Hepatocyte (in vitro differentiated cells): Measurements from ENCODE around the gene SLC2A4.

Source experiments
- CTCF ChIP-seq: fragments of 200-600 bp; sonication (generic); IDR thresholded peaks from 2 replicates; pipeline ENCODE4 v1.5.1; 2016; ENCODE audit warnings: antibody characterized with exemption, mild to moderate bottlenecking; ENCODE audit not compliant: poor library complexity
- EZH2 ChIP-seq: fragments of 200-600 bp; sonication (generic); IDR thresholded peaks from 2 replicates; pipeline ENCODE4 v1.6.1; 2016; ENCODE audit warnings: antibody characterized with exemption, mild to moderate bottlenecking, borderline replicate concordance

GRCh38 chr17:7313890-7314718, 32.6 kb downstream of the SLC2A4 start:
- no peak for TF ChIP-seq CTCF
- TF ChIP-seq EZH2 = no peak
